Right ventricle myocardium superior (tissue), 1 donor: ENCODE data around the gene KIAA2012. TPM values are rescaled to one million over a fixed set of nuclear protein-coding genes. Genes with fewer than 3 reads are reported as not detected.

Source experiments
- ATAC-seq: fragments of 200-7000 bp; cut with Tn5 transposase; one replicate; pipeline ENCODE4 v1.9.1; 2020; ENCODE audit warnings: mild to moderate bottlenecking; ENCODE audit not compliant: poor library complexity
- DNase-seq: peaks from one replicate; pipeline ENCODE4 v3.0.0-alpha.2; 2020
- intact Hi-C: fragments of 100-400 bp; cut with DNase I; formaldehyde crosslinking; loops from one replicate; pipeline ENCODE4 v1.11.2; 2022
- total RNA-seq: library from RNA; stranded (reverse); fragmentation: NEBNext Ultra II Directional; extraction: Animal tissue kit (Norgen Biotek cat#: 25700); gene quantifications from one replicate; pipeline ENCODE4 v1.2.1, GENCODE V29; 2021
- donor health status: DM: no; HTN: yes; CAD: no; lungs with severe emphysema.

The KIAA2012 gene
- total RNA-seq, 1 donor from 2014 or later: not detected

GRCh38 chr2:202161151-202161835, 88.2 kb downstream of the KIAA2012 start:
- peak; percentile 85 for ATAC-seq
- intact Hi-C loops: no loop called here
- no peak for DNase-seq

DNA sequence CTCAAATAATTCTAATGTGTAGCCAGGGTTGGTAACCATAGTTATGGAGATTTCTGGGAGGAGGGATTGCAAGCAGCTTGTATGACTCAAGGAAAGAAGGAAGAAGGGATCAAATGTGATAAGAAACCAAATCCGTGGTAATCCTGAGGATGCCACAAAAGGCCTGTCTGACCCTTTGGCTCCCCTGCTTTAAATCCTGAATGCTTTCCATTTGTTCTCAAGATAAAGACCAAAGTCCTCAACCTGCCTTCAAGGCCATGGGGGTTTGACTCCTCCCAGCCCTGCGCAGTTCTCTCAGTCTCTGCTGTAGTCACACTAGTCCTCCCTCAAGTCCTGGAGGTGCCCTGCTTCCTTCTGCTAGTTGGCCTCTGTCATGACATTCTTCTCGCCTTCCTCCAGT, 91.4 kb downstream of the KIAA2012 start:
- no peak for DNase-seq
- ATAC-seq: no peak
- intact Hi-C loops: no loop called here

- ATAC-seq: no peak
- intact Hi-C loops: no loop called here
Observed at GRCh38 chr2:202165208-202165607, 92.2 kb downstream of the KIAA2012 start.

GRCh38 chr2:202165945-202166344, 92.9 kb downstream of the KIAA2012 start:
- ATAC-seq (no peak), DNase-seq (no peak)
- intact Hi-C loops: no loop called here

More at GRCh38 chr2:202165208-202165607, 92.2 kb downstream of the KIAA2012 start:
- no peak for DNase-seq

DNA sequence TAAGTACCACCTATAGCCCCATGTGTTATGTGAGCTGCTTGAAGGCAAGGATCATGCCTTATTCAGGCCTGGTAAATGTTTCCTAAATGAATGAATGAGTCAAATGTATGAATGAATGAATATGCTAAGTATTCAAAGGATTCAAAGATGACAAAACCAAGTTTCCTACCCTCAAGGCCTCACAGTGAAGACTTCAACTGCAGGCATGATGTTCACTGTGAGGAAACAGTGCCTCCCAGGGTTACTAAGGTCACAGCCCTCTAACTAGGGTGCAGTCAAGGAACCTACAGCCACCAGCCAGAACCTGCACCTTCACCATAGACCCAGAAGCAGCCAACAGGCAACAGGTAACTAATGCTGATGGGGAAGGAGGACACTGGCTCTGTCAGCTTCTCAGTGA, 96.1 kb downstream of the KIAA2012 start:
- ATAC-seq: no peak
- no peak for DNase-seq
- intact Hi-C loops: no loop called here

GRCh38 chr2:202169832-202170424, 96.9 kb downstream of the KIAA2012 start:
- ATAC-seq (no peak), DNase-seq (no peak)
- intact Hi-C loops: no loop called here

GRCh38 chr2:202171241-202171825, 98.3 kb downstream of the KIAA2012 start:
- intact Hi-C loops: no loop called here
- peak; percentile 67 for ATAC-seq
- DNase-seq: no peak

DNA sequence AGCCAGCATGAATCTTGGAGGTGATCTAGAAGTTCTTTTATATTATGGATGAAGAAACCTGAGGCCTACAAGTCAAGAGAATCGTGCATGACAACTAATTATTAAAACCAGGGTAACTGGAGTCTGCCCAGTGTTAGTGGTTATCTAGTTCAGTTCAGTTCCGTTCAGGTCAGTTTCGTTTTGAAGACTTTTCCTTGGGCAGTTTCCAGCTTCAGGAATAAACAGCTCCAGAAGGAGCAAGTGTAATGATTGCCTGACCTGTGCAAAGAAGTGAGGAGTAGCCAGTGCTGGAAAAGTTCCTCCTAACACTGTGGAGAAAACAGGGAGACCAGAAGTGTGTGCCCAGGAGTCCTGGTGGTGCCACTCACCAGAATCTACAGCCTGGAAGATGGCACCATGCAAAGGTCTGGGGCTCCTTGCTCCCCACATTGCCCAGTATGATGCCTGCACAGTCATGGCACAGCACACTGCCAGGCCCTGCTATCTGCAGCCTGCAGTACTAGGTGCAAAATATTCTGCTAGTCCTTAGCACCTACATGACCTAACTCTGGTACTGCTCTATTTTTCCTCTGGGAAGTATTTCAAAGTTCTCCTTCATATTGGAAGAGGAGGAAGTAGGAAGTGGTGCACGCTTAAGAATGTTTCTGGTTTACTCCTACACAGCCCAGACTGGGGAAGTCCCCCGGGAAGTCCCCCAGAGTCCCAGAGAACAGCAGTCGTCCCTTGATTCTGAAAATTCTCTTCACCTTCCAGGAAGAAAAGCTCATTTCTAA, 99.6 kb downstream of the KIAA2012 start:
- ATAC-seq (peak; percentile 18), DNase-seq (no peak)
- intact Hi-C loops: no loop called here

- intact Hi-C loops: loop anchor here (5.0 kb wide), 2 partner anchors 316 to 376 kb away; no protein-coding TSS in a partner anchor
- ATAC-seq (peak; percentile 86), DNase-seq (no peak)
Observed at GRCh38 chr2:202178346-202178958, 105.4 kb downstream of the KIAA2012 start.

GRCh38 chr2:202184557-202184956, 111.5 kb downstream of the KIAA2012 start:
- DNase-seq (no peak), ATAC-seq (no peak)
- intact Hi-C loops: no loop called here

- ATAC-seq (no peak), DNase-seq (no peak)
- intact Hi-C loops: no loop called here
Observed at GRCh38 chr2:202185156-202185555, 112.1 kb downstream of the KIAA2012 start.

DNA sequence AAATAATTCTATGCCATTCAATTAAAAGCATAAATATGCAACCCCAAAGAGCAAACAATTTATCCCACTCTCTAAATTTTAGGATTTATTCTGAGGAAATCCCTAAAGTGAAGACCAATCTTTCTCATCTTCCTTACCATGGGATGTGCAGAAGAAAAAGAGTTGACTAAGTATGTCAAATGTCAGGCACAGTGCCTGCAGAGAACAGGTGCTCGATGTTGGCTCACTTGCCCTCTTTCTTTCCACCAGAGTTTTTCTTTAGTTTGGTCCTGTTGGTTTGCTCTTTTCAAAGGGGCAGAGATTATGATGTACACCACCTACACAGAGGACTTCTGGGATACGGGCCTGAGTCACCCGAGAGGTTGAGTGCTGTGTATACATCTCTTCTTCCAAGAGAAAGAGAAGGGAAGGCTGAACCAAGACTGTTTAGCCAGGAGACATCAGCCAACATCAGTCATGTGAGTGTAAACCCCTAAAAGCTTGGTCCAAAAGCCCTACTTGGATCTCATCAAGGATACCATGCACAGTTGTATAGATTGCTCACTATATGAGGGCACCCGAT, 113.7 kb downstream of the KIAA2012 start:
- intact Hi-C loops: no loop called here
- DNase-seq (no peak), ATAC-seq (no peak)

GRCh38 chr2:202187570-202187969, 114.5 kb downstream of the KIAA2012 start:
- intact Hi-C loops: no loop called here
- DNase-seq (no peak), ATAC-seq (no peak)

- no peak for ATAC-seq
- intact Hi-C loops: no loop called here
- no peak for DNase-seq
Observed at GRCh38 chr2:202193305-202193704, 120.2 kb downstream of the KIAA2012 start.

GRCh38 chr2:202193881-202194353, 120.9 kb downstream of the KIAA2012 start:
- intact Hi-C loops: no loop called here
- ATAC-seq: no peak
- DNase-seq: no peak

GRCh38 chr2:202194418-202194817, 121.4 kb downstream of the KIAA2012 start:
- DNase-seq (no peak), ATAC-seq (no peak)
- intact Hi-C loops: no loop called here

DNA sequence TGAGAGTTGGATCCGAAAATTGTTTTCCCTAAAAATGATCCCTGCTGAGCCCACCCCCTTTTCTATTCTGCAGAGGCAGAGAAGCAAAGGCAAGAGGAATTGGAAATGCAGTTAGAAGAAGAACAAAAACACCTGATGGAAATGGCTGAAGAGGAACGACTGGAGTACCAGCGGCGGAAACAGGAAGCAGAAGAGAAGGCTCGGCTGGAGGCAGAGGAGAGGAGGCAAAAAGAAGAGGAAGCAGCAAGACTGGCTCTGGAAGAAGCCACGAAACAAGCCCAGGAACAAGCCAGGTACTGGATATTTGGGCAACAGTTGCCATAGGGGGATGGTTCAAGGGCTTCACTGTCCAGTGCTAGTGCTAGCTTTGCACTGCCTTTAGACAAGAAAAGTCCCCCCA, 123.7 kb downstream of the KIAA2012 start:
- no peak for ATAC-seq
- intact Hi-C loops: no loop called here
- no peak for DNase-seq
